Testis (tissue), 2 donors: ENCODE data around the gene ADARB1.

Source experiments
- CTCF ChIP-seq, 3 experiments: fragments of 450-650 bp in 2 of 3; fragments of 200-600 bp in 1 of 3; sonication (generic) in 1 of 3; IDR thresholded peaks; one replicate each; pipeline ENCODE4 v1.5.1; 2016 to 2019; ENCODE audit warnings: antibody characterized with exemption in 3 of 3, mild to moderate bottlenecking in 2 of 3, moderate library complexity in 1 of 3
- POLR2A ChIP-seq: fragments of 450-650 bp; IDR thresholded peaks from one replicate; pipeline ENCODE4 v1.6.1; 2017; ENCODE audit warnings: antibody characterized with exemption, mild to moderate bottlenecking, moderate library complexity

- TF ChIP-seq CTCF (IDR thresholded peaks at IDR 0.05) (no peak), POLR2A (no peak)
Observed at GRCh38 chr21:45041351-45041805, 33.0 kb upstream of the ADARB1 start.
